ENCODE data around the gene CRABP2. TPM values are rescaled to one million over a fixed set of nuclear protein-coding genes. Genes with fewer than 3 reads are reported as not detected.

Gene CRABP2
- total and polyA plus RNA-seq, 2 of the 13 experiments (the other 11 are each of a cell fraction or from before 2014, with no cell fraction given): 0.40 to 0.60 TPM

DNA sequence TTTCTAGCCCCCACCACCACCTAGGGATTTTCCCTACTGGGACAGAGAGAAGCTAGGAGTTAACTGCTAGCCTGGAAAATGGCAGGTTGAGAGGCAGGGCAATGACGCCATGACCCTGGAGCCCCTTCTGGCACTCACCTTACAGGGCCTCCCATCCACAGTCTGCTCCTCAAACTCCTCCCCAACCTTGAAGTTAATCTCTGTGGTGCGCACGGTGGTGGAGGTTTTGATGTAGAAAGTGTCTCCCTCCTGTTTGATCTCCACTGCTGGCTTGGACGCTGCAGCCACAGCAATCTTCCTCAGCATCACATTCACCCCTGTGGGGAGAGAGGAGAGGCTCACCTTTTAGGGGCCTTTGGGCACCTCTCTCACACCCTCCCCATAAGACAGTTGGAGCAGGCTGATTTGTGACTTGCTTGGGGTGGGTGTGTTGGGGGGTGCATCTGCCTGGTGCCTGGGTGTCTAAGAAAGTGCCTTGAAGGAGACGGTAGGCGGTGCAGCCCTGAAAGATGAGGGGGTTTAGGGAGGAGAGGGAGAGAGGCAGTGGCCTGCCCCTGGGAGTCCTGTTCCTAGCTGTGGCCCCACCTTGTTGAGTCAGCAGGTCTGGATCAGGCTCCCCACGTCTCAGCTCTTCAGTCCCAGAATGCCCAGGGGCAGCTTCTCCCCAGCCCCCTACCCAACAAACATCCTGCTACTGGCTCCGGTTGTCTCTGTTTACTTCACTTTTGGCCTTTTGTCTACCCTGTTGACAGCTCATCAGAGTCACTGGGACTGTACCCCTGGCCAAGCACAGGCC, 4.4 kb downstream of the CRABP2 start:
- Histone ChIP-seq H3K4me2 (ENCODE audit: low read depth, low read length) (no peak overlapping the region), H4K20me1 (ENCODE audit: insufficient read depth, low read length) (no peaks in the 10 kb centered on the region), H3K9ac (ENCODE audit: insufficient read depth, low read depth, low read length) (no peak overlapping the region), H3K79me2 (ENCODE audit: insufficient read depth, low read length) (no peaks in the 10 kb centered on the region), H3K27ac (ENCODE audit: extremely low read length, insufficient read depth, low read length) (no peak overlapping the region), H3K36me3 (replicated peaks in 1 of 2; ENCODE audit: control insufficient read depth in 1 of 2, insufficient read depth in 2 of 2, low read length in 2 of 2) (no peaks in the 10 kb centered on the region), H3K4me3 (replicated peaks in 1 of 3; ENCODE audit: insufficient read depth in 1 of 3, low read depth in 2 of 3, low read length in 3 of 3) (no peak overlapping the region), H2AFZ (ENCODE audit: low read length) (no peak overlapping the region), H3K27me3 (ENCODE audit: control insufficient read depth in 1 of 2, insufficient read depth in 2 of 2, low read length in 2 of 2) (peaks cover 8 to 56% of the 10 kb centered on the region in 2 experiments), H3K4me1 (ENCODE audit: insufficient read depth, low read length) (peaks cover 26% of the 10 kb centered on the region), H3K9me3 (ENCODE audit: low read length) (no peaks in the 10 kb centered on the region)
- 49% methylated on average over 8 of the region's 8 CpGs for WGBS (ENCODE audit: low lambda C conversion rate)
- in situ Hi-C loops (cut with HindIII; ENCODE audit: extremely low pct_ligation_motif_present, low pct_unique_long_range_greater_than_20kb): no loop called here
- intact Hi-C loops (cut with micrococcal nuclease; ENCODE audit: unreplicated experiment): no loop called here
- TF ChIP-seq ZNF781 (CRISPR knock-in tag; IDR thresholded peaks at IDR 0.05; ENCODE audit: borderline replicate concordance, not compliant biosample characterization): no peak
- TF ChIP-seq HOXD1 (CRISPR knock-in tag; IDR thresholded peaks at IDR 0.05): no peak
- TF ChIP-seq, protein P1, sequence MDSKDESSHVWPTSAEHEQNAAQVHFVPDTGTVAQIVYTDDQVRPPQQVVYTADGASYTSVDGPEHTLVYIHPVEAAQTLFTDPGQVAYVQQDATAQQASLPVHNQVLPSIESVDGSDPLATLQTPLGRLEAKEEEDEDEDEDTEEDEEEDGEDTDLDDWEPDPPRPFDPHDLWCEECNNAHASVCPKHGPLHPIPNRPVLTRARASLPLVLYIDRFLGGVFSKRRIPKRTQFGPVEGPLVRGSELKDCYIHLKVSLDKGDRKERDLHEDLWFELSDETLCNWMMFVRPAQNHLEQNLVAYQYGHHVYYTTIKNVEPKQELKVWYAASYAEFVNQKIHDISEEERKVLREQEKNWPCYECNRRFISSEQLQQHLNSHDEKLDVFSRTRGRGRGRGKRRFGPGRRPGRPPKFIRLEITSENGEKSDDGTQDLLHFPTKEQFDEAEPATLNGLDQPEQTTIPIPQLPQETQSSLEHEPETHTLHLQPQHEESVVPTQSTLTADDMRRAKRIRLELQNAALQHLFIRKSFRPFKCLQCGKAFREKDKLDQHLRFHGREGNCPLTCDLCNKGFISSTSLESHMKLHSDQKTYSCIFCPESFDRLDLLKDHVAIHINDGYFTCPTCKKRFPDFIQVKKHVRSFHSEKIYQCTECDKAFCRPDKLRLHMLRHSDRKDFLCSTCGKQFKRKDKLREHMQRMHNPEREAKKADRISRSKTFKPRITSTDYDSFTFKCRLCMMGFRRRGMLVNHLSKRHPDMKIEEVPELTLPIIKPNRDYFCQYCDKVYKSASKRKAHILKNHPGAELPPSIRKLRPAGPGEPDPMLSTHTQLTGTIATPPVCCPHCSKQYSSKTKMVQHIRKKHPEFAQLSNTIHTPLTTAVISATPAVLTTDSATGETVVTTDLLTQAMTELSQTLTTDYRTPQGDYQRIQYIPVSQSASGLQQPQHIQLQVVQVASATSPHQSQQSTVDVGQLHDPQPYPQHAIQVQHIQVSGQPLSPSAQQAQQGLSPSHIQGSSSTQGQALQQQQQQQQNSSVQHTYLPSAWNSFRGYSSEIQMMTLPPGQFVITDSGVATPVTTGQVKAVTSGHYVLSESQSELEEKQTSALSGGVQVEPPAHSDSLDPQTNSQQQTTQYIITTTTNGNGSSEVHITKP (CRISPR knock-in tag; IDR thresholded peaks at IDR 0.05; ENCODE audit: low read depth): no peak
- no peak for TF ChIP-seq PLRG1 (conservative IDR thresholded peaks at IDR 0.05)
- no peak for TF ChIP-seq KDM4B (CRISPR knock-in tag; IDR thresholded peaks at IDR 0.05)
- TF ChIP-seq HES4 (CRISPR knock-in tag; IDR thresholded peaks at IDR 0.05; ENCODE audit: borderline replicate concordance): no peak
- no peak for TF ChIP-seq ZFP36 (IDR thresholded peaks at IDR 0.05; ENCODE audit: borderline replicate concordance, low read depth, low read length, partially characterized antibody)
- no peak for TF ChIP-seq GFI1 (CRISPR knock-in tag; IDR thresholded peaks at IDR 0.05; ENCODE audit: borderline replicate concordance)
- BruUV-seq (replicated peaks): no TSS peak
- DNase-seq (ENCODE audit: low spot score) (no peak), FAIRE-seq (no peak), ATAC-seq (no peak)
- POLR2A ChIA-PET: interaction anchor here (1.2 kb wide), 1 partner anchor 28 kb away, joined by 5 read pairs; the partner anchor contains the start of genes ISG20L2 and METTL25B
- CTCF ChIA-PET (ENCODE audit: low intra/inter-chr PET ratio, low total read pairs): no interaction called here
